Dendritic cell treated with granulocyte-macrophage colony-stimulating factor and Interleukin-4, amounts not matched to agents 40 ng/mL and 50 ng/mL, for 4 days (primary cell): ENCODE measurements around the gene NHLH1.
A peak's percentile ranks its signal among the peaks of the same experiment; 100 is the strongest.

Source experiments
- H3K27ac Mint-ChIP-seq: one replicate; pipeline ENCODE4 v1.8.0; 2022; ENCODE audit warnings: mild to moderate bottlenecking, mixed read lengths
- H3K27me3 Mint-ChIP-seq: one replicate; pipeline ENCODE4 v1.8.0; 2022; ENCODE audit warnings: mild to moderate bottlenecking, mixed read lengths
- H3K36me3 Mint-ChIP-seq: one replicate; pipeline ENCODE4 v1.8.0; 2022; ENCODE audit warnings: low read depth, mixed read lengths
- H3K4me1 Mint-ChIP-seq: one replicate; pipeline ENCODE4 v1.8.0; 2022; ENCODE audit warnings: low read depth, mixed read lengths
- H3K4me3 Mint-ChIP-seq: one replicate; pipeline ENCODE4 v1.8.0; 2022; ENCODE audit warnings: mild to moderate bottlenecking, moderate library complexity, mixed read lengths
- H3K9me3 Mint-ChIP-seq: one replicate; pipeline ENCODE4 v1.8.0; 2022; ENCODE audit warnings: mixed read lengths
- intact Hi-C: fragments of 100-400 bp; cut with micrococcal nuclease; formaldehyde crosslinking; loops from one replicate; pipeline ENCODE4 v1.15.0; 2022

Gene NHLH1

GRCh38 chr1:160344936-160345335 is 21.9 kb upstream of the NHLH1 start:
- Mint-ChIP-seq H3K9me3 (no peaks in the 10 kb centered on the region), H3K36me3 (peaks cover 65% of the 10 kb centered on the region), H3K4me1 (peaks cover 58% of the 10 kb centered on the region), H3K4me3 (no peak overlapping the region), H3K27ac (peak overlapping the region; percentile 94), H3K27me3 (no peaks in the 10 kb centered on the region)
- intact Hi-C loops: no loop called here

GRCh38 chr1:160346463-160346862 is 20.4 kb upstream of the NHLH1 start:
- no peaks in the 10 kb centered on the region for H3K27me3 Mint-ChIP-seq
- H3K27ac Mint-ChIP-seq: peak overlapping the region; percentile 94

GRCh38 chr1:160346958-160347357 is 19.9 kb upstream of the NHLH1 start:
- Mint-ChIP-seq H3K36me3 (peaks cover 84% of the 10 kb centered on the region), H3K4me1 (peaks cover 45% of the 10 kb centered on the region), H3K9me3 (no peaks in the 10 kb centered on the region), H3K27ac (peak overlapping the region; percentile 94), H3K4me3 (peak overlapping the region; percentile 32), H3K27me3 (no peaks in the 10 kb centered on the region)
- intact Hi-C loops: loop anchor here (2.0 kb wide), 1 partner anchor 28 kb away; no protein-coding TSS in a partner anchor

More at GRCh38 chr1:160346463-160346862, 20.4 kb upstream of the NHLH1 start:
- peak overlapping the region; percentile 32 for H3K4me3 Mint-ChIP-seq
- intact Hi-C loops: loop anchor here (2.0 kb wide), 1 partner anchor 28 kb away; no protein-coding TSS in a partner anchor
- no peaks in the 10 kb centered on the region for H3K9me3 Mint-ChIP-seq
- H3K36me3 Mint-ChIP-seq: peaks cover 79% of the 10 kb centered on the region
- peaks cover 45% of the 10 kb centered on the region for H3K4me1 Mint-ChIP-seq

GRCh38 chr1:160351629-160352028 is 15.2 kb upstream of the NHLH1 start:
- Mint-ChIP-seq H3K36me3 (peaks cover 96% of the 10 kb centered on the region), H3K9me3 (no peaks in the 10 kb centered on the region), H3K27ac (no peak overlapping the region), H3K4me1 (peaks cover 36% of the 10 kb centered on the region), H3K27me3 (no peaks in the 10 kb centered on the region), H3K4me3 (no peak overlapping the region)
- intact Hi-C loops: no loop called here

GRCh38 chr1:160352555-160352954 is 14.3 kb upstream of the NHLH1 start:
- intact Hi-C loops: no loop called here
- H3K4me1 Mint-ChIP-seq: peaks cover 29% of the 10 kb centered on the region
- H3K9me3 Mint-ChIP-seq: no peaks in the 10 kb centered on the region
- H3K36me3 Mint-ChIP-seq: peaks cover 100% of the 10 kb centered on the region
- H3K27me3 Mint-ChIP-seq: no peaks in the 10 kb centered on the region
- no peak overlapping the region for H3K27ac Mint-ChIP-seq
- H3K4me3 Mint-ChIP-seq: no peak overlapping the region

- Mint-ChIP-seq H3K27ac (no peak overlapping the region), H3K9me3 (no peaks in the 10 kb centered on the region), H3K36me3 (peaks cover 100% of the 10 kb centered on the region), H3K27me3 (no peaks in the 10 kb centered on the region), H3K4me1 (peaks cover 27% of the 10 kb centered on the region), H3K4me3 (no peak overlapping the region)
- intact Hi-C loops: no loop called here
Measured at GRCh38 chr1:160353223-160353622, 13.6 kb upstream of the NHLH1 start.

- H3K9me3 Mint-ChIP-seq: no peaks in the 10 kb centered on the region
- H3K4me3 Mint-ChIP-seq: no peak overlapping the region
- peaks cover 100% of the 10 kb centered on the region for H3K36me3 Mint-ChIP-seq
- no peaks in the 10 kb centered on the region for H3K27me3 Mint-ChIP-seq
- H3K4me1 Mint-ChIP-seq: peaks cover 24% of the 10 kb centered on the region
- intact Hi-C loops: loop anchor here (2.0 kb wide), 1 partner anchor 22 kb away; no protein-coding TSS in a partner anchor
- H3K27ac Mint-ChIP-seq: no peak overlapping the region
Measured at GRCh38 chr1:160354388-160354985, 12.4 kb upstream of the NHLH1 start.

GRCh38 chr1:160357286-160358002 is 9.4 kb upstream of the NHLH1 start:
- Mint-ChIP-seq H3K4me3 (no peak overlapping the region), H3K36me3 (peaks cover 90% of the 10 kb centered on the region), H3K27ac (no peak overlapping the region), H3K27me3 (no peaks in the 10 kb centered on the region), H3K4me1 (peaks cover 48% of the 10 kb centered on the region), H3K9me3 (no peaks in the 10 kb centered on the region)
- intact Hi-C loops: no loop called here

GRCh38 chr1:160358073-160358472 is 8.8 kb upstream of the NHLH1 start:
- Mint-ChIP-seq H3K27me3 (no peaks in the 10 kb centered on the region), H3K27ac (peak overlapping the region; percentile 0), H3K36me3 (peaks cover 84% of the 10 kb centered on the region), H3K4me1 (peaks cover 51% of the 10 kb centered on the region), H3K4me3 (no peak overlapping the region), H3K9me3 (no peaks in the 10 kb centered on the region)
- intact Hi-C loops: no loop called here

GRCh38 chr1:160359559-160360226 is 7.2 kb upstream of the NHLH1 start:
- intact Hi-C loops: no loop called here
- Mint-ChIP-seq H3K4me1 (peaks cover 44% of the 10 kb centered on the region), H3K27me3 (no peaks in the 10 kb centered on the region), H3K36me3 (peaks cover 68% of the 10 kb centered on the region), H3K27ac (no peak overlapping the region), H3K9me3 (no peaks in the 10 kb centered on the region), H3K4me3 (no peak overlapping the region)

- peaks cover 62% of the 10 kb centered on the region for H3K36me3 Mint-ChIP-seq
- peak overlapping the region; percentile 26 for H3K27ac Mint-ChIP-seq
- intact Hi-C loops: no loop called here
Measured at GRCh38 chr1:160360227-160360695, 6.6 kb upstream of the NHLH1 start.

GRCh38 chr1:160361199-160361598 is 5.7 kb upstream of the NHLH1 start:
- no peaks in the 10 kb centered on the region for H3K9me3 Mint-ChIP-seq
- H3K27ac Mint-ChIP-seq: peak overlapping the region; percentile 26
- H3K4me3 Mint-ChIP-seq: no peak overlapping the region
- H3K27me3 Mint-ChIP-seq: no peaks in the 10 kb centered on the region
- intact Hi-C loops: no loop called here
- H3K36me3 Mint-ChIP-seq: peaks cover 52% of the 10 kb centered on the region
- H3K4me1 Mint-ChIP-seq: peaks cover 52% of the 10 kb centered on the region

More at GRCh38 chr1:160360227-160360695, 6.6 kb upstream of the NHLH1 start:
- H3K4me1 Mint-ChIP-seq: peaks cover 48% of the 10 kb centered on the region
- H3K4me3 Mint-ChIP-seq: no peak overlapping the region
- no peaks in the 10 kb centered on the region for H3K9me3 Mint-ChIP-seq
- no peaks in the 10 kb centered on the region for H3K27me3 Mint-ChIP-seq

- Mint-ChIP-seq H3K9me3 (no peaks in the 10 kb centered on the region), H3K27me3 (no peaks in the 10 kb centered on the region), H3K27ac (peak overlapping the region; percentile 38), H3K4me1 (peaks cover 54% of the 10 kb centered on the region), H3K36me3 (peaks cover 47% of the 10 kb centered on the region), H3K4me3 (no peak overlapping the region)
- intact Hi-C loops: no loop called here
Measured at GRCh38 chr1:160361814-160362167, 5.1 kb upstream of the NHLH1 start.
